Tibial artery (tissue), 4 donors: ENCODE results near the gene NCR1.
"Not testable (repeated sequence)": the region's sequence is repeated elsewhere in the genome, so short reads cannot be mapped to it uniquely, and the experiment has no call there.

Experiments used
- DNase-seq, 2 donors: peaks; one replicate each; pipeline ENCODE4 v3.0.0-alpha.2; 2019
- H3K27ac ChIP-seq, 2 donors: fragments of 200-600 bp; sonication (generic) in 1 of 2; 1 replicate in 1 of 2; 2 replicates in 1 of 2; pipeline ENCODE4 v1.5.1; 2018 to 2019; ENCODE audit warnings: mild to moderate bottlenecking in 1 of 2
- H3K27me3 ChIP-seq, 2 donors: fragments of 200-600 bp; sonication (generic) in 1 of 2; one replicate each; pipeline versions ENCODE4 v1.5.1 to v1.6.0; 2016 to 2019
- H3K36me3 ChIP-seq, 3 donors: fragments of 200-600 bp; sonication (generic) in 2 of 3; one replicate each; pipeline ENCODE4 v1.5.1; 2016 to 2019; ENCODE audit warnings: mild to moderate bottlenecking in 2 of 3
- H3K4me1 ChIP-seq, 4 donors: fragments of 200-600 bp; sonication (generic) in 2 of 4; 1 replicate in 3 of 4; 2 replicates in 1 of 4; pipeline ENCODE4 v1.5.1; 2016 to 2019
- H3K4me3 ChIP-seq, 2 donors: fragments of 200-600 bp; sonication (generic) in 1 of 2; 1 replicate in 1 of 2; 2 replicates in 1 of 2; pipeline ENCODE4 v1.5.1; 2018 to 2019; ENCODE audit warnings: mild to moderate bottlenecking in 2 of 2
- H3K9me3 ChIP-seq, 3 donors: fragments of 200-600 bp; sonication (generic) in 1 of 3; one replicate each; pipeline ENCODE4 v1.5.1; 2016 to 2019
- CTCF ChIP-seq, 2 experiments: fragments of 200-600 bp in 1 of 2; fragments of 450-650 bp in 1 of 2; IDR thresholded peaks; one replicate each; pipeline ENCODE4 v1.5.1; 2017 to 2019; ENCODE audit warnings: antibody characterized with exemption in 2 of 2, mild to moderate bottlenecking in 1 of 2, moderate library complexity in 1 of 2
- intact Hi-C: fragments of 100-400 bp; cut with DNase I; formaldehyde crosslinking; loops from one replicate; pipeline ENCODE4 v1.15.0; 2023; ENCODE audit warnings: low total_unique reads

NCR1 gene

GRCh38 chr19:54905803-54906511, at the start of gene NCR1:
NCR1 (plus strand) TSS chr19:54906148; CDS start chr19:54906188, 40 bp downstream.
- DNase-seq: no peak
- no peak for TF ChIP-seq CTCF (IDR thresholded peaks at IDR 0.05)
- H3K27me3 ChIP-seq: no peaks in the 10 kb centered on the region
- intact Hi-C loops: no loop called here
- no peaks in the 10 kb centered on the region for H3K4me1 ChIP-seq
- H3K36me3 ChIP-seq: no peaks in the 10 kb centered on the region
- H3K27ac ChIP-seq: no peak within 1 kb of the TSS
- H3K9me3 ChIP-seq: no peaks in the 10 kb centered on the region
- no peak within 1 kb of the TSS for H3K4me3 ChIP-seq

- H3K36me3 ChIP-seq, H3K9me3 ChIP-seq, H3K27ac ChIP-seq, H3K4me1 ChIP-seq, H3K4me3 ChIP-seq, intact Hi-C loops, DNase-seq, H3K27me3 ChIP-seq: not testable (repeated sequence)
Observed at GRCh38 chr19:54858476-54858875, 47.5 kb upstream of the NCR1 start.

GRCh38 chr19:54859421-54859820, 46.5 kb upstream of the NCR1 start:
- H3K27me3 ChIP-seq, H3K4me1 ChIP-seq, intact Hi-C loops, H3K27ac ChIP-seq, H3K9me3 ChIP-seq, H3K4me3 ChIP-seq, DNase-seq, H3K36me3 ChIP-seq: not testable (repeated sequence)

GRCh38 chr19:54863459-54863858, 42.5 kb upstream of the NCR1 start:
- H3K4me3 ChIP-seq, DNase-seq, H3K27ac ChIP-seq, H3K9me3 ChIP-seq, intact Hi-C loops, H3K4me1 ChIP-seq, H3K36me3 ChIP-seq, H3K27me3 ChIP-seq: not testable (repeated sequence)

GRCh38 chr19:54871696-54872095, 34.3 kb upstream of the NCR1 start:
- Histone ChIP-seq H3K27me3 (no peaks in the 10 kb centered on the region), H3K27ac (no peak overlapping the region)
- intact Hi-C loops: no loop called here

GRCh38 chr19:54873990-54874389, 32.0 kb upstream of the NCR1 start, which contains the start of gene FCAR:
FCAR (plus strand) TSS chr19:54874235; CDS start chr19:54874290, 55 bp downstream.
- Histone ChIP-seq H3K36me3 (no peaks in the 10 kb centered on the region), H3K27ac (no peak within 1 kb of the TSS), H3K27me3 (no peaks in the 10 kb centered on the region), H3K9me3 (peaks cover 0 to 3% (median 0%) of the 10 kb centered on the region in 3 donors), H3K4me1 (no peaks in the 10 kb centered on the region), H3K4me3 (no peak within 1 kb of the TSS)
- DNase-seq: no peak
- intact Hi-C loops: no loop called here
- TF ChIP-seq CTCF (IDR thresholded peaks at IDR 0.05): no peak

More at GRCh38 chr19:54871696-54872095, 34.3 kb upstream of the NCR1 start:
- no peaks in the 10 kb centered on the region for H3K4me1 ChIP-seq
- H3K9me3 ChIP-seq: peaks cover 0 to 3% (median 0%) of the 10 kb centered on the region in 3 donors
- H3K4me3 ChIP-seq: no peak overlapping the region
- no peak for TF ChIP-seq CTCF (IDR thresholded peaks at IDR 0.05)
- no peaks in the 10 kb centered on the region for H3K36me3 ChIP-seq
- DNase-seq: no peak

GRCh38 chr19:54875506-54875905, 30.4 kb upstream of the NCR1 start:
- Histone ChIP-seq H3K4me3 (no peak overlapping the region), H3K27me3 (no peaks in the 10 kb centered on the region), H3K36me3 (no peaks in the 10 kb centered on the region), H3K4me1 (no peaks in the 10 kb centered on the region), H3K27ac (no peak overlapping the region), H3K9me3 (peaks cover 0 to 3% (median 0%) of the 10 kb centered on the region in 3 donors)
- intact Hi-C loops: no loop called here
- TF ChIP-seq CTCF (IDR thresholded peaks at IDR 0.05): no peak
- no peak for DNase-seq
